MM.1S (cell line): Measurements from ENCODE around the gene FAM32A.

ENCODE experiments used
- DNase-seq: peaks from one replicate; pipeline ENCODE4 v3.0.0-alpha.2; 2015
- H2AFZ ChIP-seq: fragments of 300-600 bp; sonication (generic); 2 replicates; pipeline ENCODE4 v1.6.0; 2016; ENCODE audit warnings: antibody characterized with exemption, low read length
- H3F3A ChIP-seq: fragments of 300-600 bp; sonication (generic); 2 replicates; pipeline ENCODE4 v1.6.1; 2016; ENCODE audit warnings: mild to moderate bottlenecking, antibody characterized with exemption, low read length, moderate library complexity, mixed read lengths; ENCODE audit not compliant: insufficient read depth
- H3K27ac ChIP-seq: fragments of 300-600 bp; sonication (generic); 2 replicates; pipeline ENCODE4 v1.5.1; 2016; ENCODE audit warnings: mild to moderate bottlenecking, low read length
- H3K27me3 ChIP-seq: fragments of 300-600 bp; sonication (generic); replicated peaks from 2 replicates; pipeline ENCODE4 v1.6.0; 2016; ENCODE audit warnings: low read length; ENCODE audit not compliant: insufficient read depth
- H3K36me3 ChIP-seq: fragments of 300-600 bp; sonication (generic); replicated peaks from 2 replicates; pipeline ENCODE4 v1.6.1; 2016; ENCODE audit warnings: mild to moderate bottlenecking, low read length, mixed read lengths; ENCODE audit not compliant: insufficient read depth
- H3K4me1 ChIP-seq: fragments of 300-600 bp; sonication (generic); 2 replicates; pipeline ENCODE4 v1.6.1; 2016; ENCODE audit warnings: low read length, mixed read lengths
- H3K4me2 ChIP-seq: fragments of 300-600 bp; sonication (generic); 2 replicates; pipeline ENCODE4 v1.6.0; 2016; ENCODE audit warnings: low read depth, low read length
- H3K4me3 ChIP-seq: fragments of 300-600 bp; sonication (generic); 2 replicates; pipeline ENCODE4 v1.5.1; 2016; ENCODE audit warnings: low read length, mixed read lengths
- H3K79me2 ChIP-seq: fragments of 300-600 bp; sonication (generic); 2 replicates; pipeline ENCODE4 v1.6.1; 2016; ENCODE audit warnings: mixed run types, low read length, mixed read lengths
- H3K9ac ChIP-seq: fragments of 300-600 bp; sonication (generic); 2 replicates; pipeline ENCODE4 v1.6.1; 2016; ENCODE audit warnings: low read length, mixed read lengths
- H3K9me2 ChIP-seq: fragments of 300-600 bp; sonication (generic); replicated peaks from 2 replicates; pipeline ENCODE4 v1.6.1; 2016; ENCODE audit warnings: mild to moderate bottlenecking, low read length, mixed read lengths; ENCODE audit not compliant: insufficient read depth
- H3K9me3 ChIP-seq: fragments of 300-600 bp; sonication (generic); replicated peaks from 2 replicates; pipeline ENCODE4 v1.6.1; 2016; ENCODE audit warnings: mild to moderate bottlenecking, low read length, mixed read lengths; ENCODE audit not compliant: insufficient read depth
- H4K20me1 ChIP-seq: fragments of 300-600 bp; sonication (generic); 2 replicates; pipeline ENCODE4 v1.6.1; 2016; ENCODE audit warnings: mild to moderate bottlenecking, low read length, moderate library complexity, mixed read lengths; ENCODE audit not compliant: insufficient read depth
- CTCF ChIP-seq: fragments of 300-600 bp; sonication (generic); IDR thresholded peaks from 2 replicates; pipeline ENCODE4 v1.5.1; 2016; ENCODE audit warnings: antibody characterized with exemption, low read length, mixed read lengths
- EZH2 ChIP-seq: fragments of 300-600 bp; sonication (generic); optimal IDR thresholded peaks from 2 replicates; pipeline ENCODE3; 2017; ENCODE audit warnings: low read depth, mild to moderate bottlenecking, antibody characterized with exemption, low read length, mixed read lengths
- EZH2phosphoT487 ChIP-seq: fragments of 300-600 bp; sonication (generic); IDR thresholded peaks from 2 replicates; pipeline ENCODE4 v1.6.1; 2018; ENCODE audit warnings: antibody characterized with exemption, low read length

Gene FAM32A

GRCh38 chr19:16233836-16234551 is 48.8 kb downstream of the FAM32A start:
- Histone ChIP-seq H3K9me2 (no peaks in the 10 kb centered on the region), H3K4me1 (no peaks in the 10 kb centered on the region), H4K20me1 (no peaks in the 10 kb centered on the region), H3K9me3 (no peaks in the 10 kb centered on the region), H3K27ac (no peak overlapping the region), H3K79me2 (no peaks in the 10 kb centered on the region), H3K36me3 (no peaks in the 10 kb centered on the region), H3K4me2 (no peak overlapping the region), H3K9ac (no peak overlapping the region), H3K27me3 (no peaks in the 10 kb centered on the region), H3F3A (no peaks in the 10 kb centered on the region), H2AFZ (no peak overlapping the region), H3K4me3 (no peak overlapping the region)
- TF ChIP-seq CTCF (no peak), EZH2 (no peak), EZH2phosphoT487 (no peak)
- DNase-seq: no peak

GRCh38 chr19:16234552-16235445 is 49.6 kb downstream of the FAM32A start:
- H3F3A ChIP-seq: no peaks in the 10 kb centered on the region
- no peaks in the 10 kb centered on the region for H3K9me3 ChIP-seq
- TF ChIP-seq CTCF: no peak
- TF ChIP-seq EZH2phosphoT487: no peak
- no peak for TF ChIP-seq EZH2
- H2AFZ ChIP-seq: no peak overlapping the region
- H4K20me1 ChIP-seq: no peaks in the 10 kb centered on the region
- no peaks in the 10 kb centered on the region for H3K27me3 ChIP-seq
- H3K9ac ChIP-seq: no peak overlapping the region
- H3K9me2 ChIP-seq: no peaks in the 10 kb centered on the region
- H3K4me3 ChIP-seq: no peak overlapping the region
- no peaks in the 10 kb centered on the region for H3K36me3 ChIP-seq
- H3K79me2 ChIP-seq: no peaks in the 10 kb centered on the region
- DNase-seq: no peak
- H3K27ac ChIP-seq: no peak overlapping the region
- H3K4me1 ChIP-seq: no peaks in the 10 kb centered on the region
- no peak overlapping the region for H3K4me2 ChIP-seq

GRCh38 chr19:16235811-16236652 is 50.8 kb downstream of the FAM32A start:
- Histone ChIP-seq H3K4me1 (no peaks in the 10 kb centered on the region), H2AFZ (no peak overlapping the region), H3K4me3 (no peak overlapping the region), H3K79me2 (no peaks in the 10 kb centered on the region), H3F3A (no peaks in the 10 kb centered on the region), H4K20me1 (no peaks in the 10 kb centered on the region), H3K9me3 (no peaks in the 10 kb centered on the region), H3K4me2 (no peak overlapping the region), H3K27ac (no peak overlapping the region), H3K9me2 (no peaks in the 10 kb centered on the region), H3K27me3 (no peaks in the 10 kb centered on the region), H3K36me3 (no peaks in the 10 kb centered on the region), H3K9ac (no peak overlapping the region)
- TF ChIP-seq EZH2phosphoT487 (no peak), EZH2 (no peak), CTCF (no peak)
- DNase-seq: no peak
